GM21723 (cell line): ENCODE results near the gene ZNF84.

ENCODE experiments used
- ATAC-seq: cut with Tn5 transposase; IDR thresholded peaks from one replicate; pipeline ENCODE4 v1.9.1; 2021; ENCODE audit warnings: mild to moderate bottlenecking, moderate library complexity; ENCODE audit not compliant: unreplicated experiment

ZNF84 gene

DNA sequence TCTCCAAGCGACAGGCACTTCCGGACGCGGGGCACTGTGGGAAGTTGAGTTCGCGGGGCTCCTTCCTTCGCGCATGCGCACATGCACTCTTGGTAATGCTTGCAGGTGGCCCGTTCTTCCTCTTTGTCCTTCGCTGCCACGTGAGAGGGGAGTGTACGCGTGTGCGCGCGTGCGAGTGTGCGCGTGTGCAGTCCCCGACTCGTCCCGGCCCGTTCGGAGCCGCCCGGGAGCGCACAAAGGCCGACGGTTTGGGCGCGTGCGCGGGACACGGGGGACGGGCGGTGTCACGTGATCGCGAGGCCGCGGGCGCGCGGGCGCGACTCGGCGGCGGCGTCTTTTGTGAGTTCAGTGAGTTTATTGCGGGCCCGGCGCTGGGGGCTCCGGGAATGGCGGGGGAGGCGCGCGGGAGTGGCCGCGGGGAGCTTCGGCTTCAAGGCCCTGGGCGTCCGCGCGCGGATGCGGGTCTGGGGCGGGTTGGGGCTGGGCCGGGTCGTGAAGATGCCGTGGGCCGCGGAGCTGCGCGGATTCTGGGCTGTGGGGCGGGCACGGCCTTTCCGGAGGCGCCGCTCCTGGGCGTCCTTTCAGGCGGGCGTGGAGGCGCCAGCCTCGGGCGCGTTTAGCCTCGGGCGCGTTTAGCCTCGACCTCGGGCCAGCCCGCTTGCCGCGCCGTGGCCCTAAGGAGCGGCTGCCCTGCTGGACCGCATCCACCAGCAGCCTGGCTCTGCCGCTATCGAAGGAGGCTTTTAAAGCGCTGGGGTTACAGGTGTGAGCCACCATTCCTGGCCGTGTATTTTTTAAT is at the start of gene ZNF84:
Gene ZNF84 (plus strand): TSS at position 303 of the 799 bp plus-strand sequence. CDS start 3,959 bp downstream, outside the sequence.
- ATAC-seq = peak; percentile 92

DNA sequence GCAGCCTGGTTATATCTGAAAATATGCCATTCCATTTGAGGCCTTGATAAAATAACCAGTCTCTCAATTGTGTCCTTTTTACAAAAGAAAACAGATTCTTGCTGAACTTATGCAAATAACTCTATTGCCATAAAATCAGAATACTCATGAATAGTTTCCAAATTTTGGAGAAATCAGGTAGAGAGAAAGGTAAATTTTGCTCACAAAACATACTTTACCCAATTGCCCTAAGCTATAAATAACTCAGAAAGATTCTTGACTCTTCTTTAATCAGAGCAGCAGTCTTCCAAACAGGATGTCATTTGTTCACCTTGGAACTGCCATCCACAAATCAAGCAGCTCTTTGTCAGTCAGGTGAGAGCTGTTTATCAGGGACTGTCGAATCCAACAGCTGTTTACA is 38.6 kb upstream of the ZNF84 start:
- ATAC-seq = no peak

DNA sequence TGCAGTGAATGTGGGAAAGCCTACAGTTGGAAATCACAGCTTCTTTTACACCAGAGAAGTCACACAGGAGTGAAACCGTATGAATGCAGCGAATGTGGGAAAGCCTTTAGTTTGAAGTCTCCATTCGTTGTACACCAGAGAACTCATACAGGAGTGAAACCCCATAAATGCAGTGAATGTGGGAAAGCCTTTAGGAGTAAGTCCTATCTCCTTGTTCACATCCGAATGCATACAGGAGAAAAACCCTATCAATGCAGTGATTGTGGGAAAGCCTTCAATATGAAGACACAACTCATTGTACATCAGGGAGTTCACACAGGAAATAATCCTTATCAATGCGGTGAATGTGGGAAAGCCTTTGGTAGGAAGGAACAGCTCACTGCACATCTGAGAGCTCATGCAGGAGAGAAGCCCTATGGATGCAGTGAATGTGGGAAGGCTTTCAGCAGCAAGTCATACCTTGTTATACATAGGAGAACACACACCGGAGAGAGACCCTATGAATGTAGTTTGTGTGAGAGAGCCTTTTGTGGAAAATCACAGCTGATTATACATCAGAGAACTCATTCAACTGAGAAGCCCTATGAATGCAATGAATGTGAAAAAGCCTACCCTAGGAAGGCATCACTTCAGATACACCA is 26.5 kb upstream of the ZNF84 start:
- no peak for ATAC-seq

DNA sequence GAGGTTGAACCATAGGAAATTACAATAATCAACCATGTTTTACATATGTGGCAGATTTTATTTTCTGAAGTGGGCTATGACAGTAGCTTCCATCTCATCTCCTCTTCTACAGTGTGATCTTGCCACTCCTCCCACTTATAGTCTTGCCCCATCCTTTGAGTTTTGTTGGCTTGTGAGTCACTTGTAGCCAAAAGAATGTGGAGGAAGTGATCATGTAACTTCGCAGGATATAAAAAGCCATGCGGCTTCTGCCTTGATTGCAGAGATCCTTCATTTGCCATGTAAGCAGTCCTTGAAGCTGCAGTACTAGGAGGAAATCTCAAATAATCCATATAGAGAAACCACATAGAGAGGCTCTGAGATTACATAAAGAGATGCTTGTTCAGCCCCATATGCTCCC is 13.7 kb upstream of the ZNF84 start:
- no peak for ATAC-seq

DNA sequence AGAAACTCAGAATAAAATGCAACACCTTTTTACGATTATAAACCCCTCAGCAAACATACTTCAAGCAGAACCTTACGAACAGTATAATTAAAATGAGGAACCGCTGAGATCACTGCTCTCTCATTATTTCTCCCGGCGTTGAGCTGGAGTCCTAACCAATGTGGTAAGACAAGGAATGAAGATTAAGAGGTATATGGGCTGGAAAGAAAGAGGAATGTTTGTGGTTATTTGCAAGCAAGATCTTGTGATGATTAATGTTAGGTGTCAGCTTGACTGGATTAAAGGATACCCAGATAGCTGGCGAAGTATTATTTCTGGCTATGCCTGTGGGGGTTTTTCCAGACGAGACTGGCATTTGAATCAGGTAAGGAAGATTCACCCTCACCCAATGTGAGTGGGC is 10.3 kb upstream of the ZNF84 start:
- ATAC-seq = no peak

DNA sequence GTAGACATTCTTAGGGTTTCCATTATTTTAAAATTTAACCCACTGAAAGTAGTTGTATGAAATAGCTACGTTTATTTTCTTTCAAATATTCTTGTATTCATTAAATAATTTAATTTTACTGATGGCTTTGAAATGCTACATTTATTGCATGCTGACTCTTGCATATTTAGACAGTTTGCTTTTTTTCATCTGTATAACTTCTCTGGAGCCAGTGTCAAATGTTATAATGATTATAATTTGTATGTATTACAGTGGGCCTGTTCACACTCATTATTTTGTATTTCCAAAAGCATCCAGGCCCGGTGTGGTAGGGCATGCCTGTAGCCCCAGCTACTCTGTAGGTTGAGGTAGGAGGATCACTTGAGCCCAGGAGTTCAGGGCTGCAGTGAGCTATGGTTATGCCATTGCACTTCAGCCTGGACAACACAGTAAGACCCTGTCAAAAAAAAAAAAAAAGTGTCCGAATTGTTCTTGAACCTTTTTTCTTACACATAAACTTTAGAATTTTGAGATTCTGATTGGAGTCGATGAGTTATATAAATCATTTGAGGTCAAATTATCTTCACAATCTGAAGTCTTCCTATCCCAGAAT is 905 bp downstream of the ZNF84 start:
- no peak for ATAC-seq

DNA sequence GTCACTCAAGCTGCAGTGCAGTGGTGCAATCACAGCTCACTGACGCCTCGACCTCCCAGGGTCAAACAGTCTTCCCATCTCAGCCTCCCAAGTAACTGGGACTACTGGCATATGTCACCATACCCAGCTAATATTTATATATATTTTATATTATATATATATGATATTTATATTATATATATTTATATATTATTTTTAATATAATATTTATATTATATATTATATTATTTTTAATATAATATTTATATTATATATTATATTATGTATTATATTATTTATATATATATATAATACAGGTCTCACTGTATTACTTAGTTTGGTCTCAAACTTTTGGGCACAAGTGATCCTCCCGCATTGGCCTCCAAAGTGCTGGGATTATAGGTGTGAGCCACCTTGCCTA is 9.4 kb downstream of the ZNF84 start:
- ATAC-seq = no peak

DNA sequence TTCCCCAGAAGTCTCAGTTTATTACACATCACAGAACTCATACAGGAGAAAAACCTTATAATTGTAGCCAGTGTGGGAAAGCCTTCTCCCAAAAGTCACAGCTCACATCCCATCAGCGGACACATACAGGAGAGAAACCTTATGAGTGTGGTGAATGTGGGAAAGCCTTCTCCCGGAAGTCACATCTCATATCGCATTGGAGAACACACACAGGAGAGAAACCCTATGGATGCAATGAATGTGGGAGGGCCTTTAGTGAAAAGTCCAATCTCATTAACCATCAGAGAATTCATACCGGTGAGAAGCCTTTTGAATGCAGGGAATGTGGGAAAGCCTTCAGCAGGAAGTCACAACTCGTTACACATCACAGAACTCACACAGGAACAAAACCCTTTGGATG is 20.1 kb downstream of the ZNF84 start:
- ATAC-seq = no peak

DNA sequence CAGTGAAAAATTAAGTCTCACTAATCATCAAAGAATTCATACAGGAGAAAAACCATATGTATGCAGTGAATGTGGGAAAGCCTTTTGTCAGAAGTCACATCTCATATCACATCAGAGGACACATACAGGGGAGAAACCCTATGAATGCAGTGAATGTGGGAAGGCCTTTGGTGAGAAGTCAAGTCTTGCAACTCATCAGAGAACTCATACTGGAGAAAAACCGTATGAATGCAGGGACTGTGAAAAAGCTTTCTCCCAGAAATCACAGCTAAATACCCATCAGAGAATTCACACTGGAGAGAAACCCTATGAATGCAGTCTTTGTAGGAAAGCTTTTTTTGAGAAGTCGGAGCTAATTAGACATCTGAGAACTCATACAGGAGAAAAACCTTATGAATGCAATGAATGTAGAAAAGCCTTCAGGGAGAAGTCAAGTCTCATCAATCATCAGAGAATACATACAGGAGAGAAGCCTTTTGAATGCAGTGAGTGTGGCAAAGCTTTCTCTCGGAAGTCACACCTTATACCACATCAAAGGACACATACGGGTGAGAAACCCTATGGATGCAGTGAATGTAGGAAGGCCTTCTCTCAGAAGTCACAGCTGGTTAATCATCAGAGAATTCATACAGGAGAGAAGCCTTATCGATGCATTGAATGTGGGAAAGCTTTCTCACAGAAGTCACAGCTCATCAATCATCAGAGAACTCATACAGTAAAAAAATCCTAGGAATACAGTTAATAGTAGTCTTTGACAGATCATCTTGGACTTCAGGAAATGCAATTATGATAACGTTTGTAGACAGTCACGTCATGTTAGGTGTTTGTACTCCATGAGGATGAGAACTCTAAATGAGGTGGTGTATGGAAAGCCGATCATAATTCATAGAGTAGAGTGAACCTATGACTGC is 21.1 kb downstream of the ZNF84 start:
- ATAC-seq = no peak

DNA sequence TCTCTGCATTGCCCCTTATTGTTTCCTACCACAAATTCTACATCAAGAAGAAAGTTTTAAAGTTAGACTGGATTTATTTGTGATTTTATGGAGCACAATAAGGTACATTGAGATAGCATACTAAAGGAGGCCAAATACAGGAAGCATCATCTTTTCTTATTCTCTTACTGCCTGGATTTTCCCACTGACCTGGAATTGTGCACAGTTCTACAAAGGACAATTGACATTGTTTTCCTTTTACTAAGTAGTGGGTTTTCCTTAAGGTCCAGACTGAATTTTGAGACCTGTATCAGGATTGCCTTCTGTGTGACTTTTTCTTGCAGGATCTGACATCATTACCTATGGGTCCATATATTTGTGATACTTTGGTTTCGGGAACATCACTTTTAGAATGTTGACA is 24.6 kb downstream of the ZNF84 start:
- no peak for ATAC-seq

DNA sequence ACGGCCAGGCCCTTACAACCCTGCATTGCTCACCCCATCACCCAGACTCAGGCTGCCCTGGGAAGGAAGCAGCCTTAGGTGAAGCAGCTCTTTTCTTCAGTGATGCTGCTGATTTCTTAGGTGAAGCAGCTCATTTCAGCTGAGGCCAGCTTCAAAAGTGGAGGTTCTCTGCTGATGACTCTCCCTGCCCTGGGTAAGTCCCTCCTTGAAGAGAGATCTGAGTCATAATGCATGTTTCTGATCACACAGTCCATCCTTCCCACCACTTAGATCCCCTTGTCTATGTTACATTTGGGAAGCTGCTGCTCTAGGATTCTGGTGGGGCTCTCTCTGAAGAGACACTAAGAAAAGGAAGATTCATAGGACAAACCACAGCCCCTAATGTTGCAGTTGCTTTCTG is 26.2 kb downstream of the ZNF84 start:
- no peak for ATAC-seq

DNA sequence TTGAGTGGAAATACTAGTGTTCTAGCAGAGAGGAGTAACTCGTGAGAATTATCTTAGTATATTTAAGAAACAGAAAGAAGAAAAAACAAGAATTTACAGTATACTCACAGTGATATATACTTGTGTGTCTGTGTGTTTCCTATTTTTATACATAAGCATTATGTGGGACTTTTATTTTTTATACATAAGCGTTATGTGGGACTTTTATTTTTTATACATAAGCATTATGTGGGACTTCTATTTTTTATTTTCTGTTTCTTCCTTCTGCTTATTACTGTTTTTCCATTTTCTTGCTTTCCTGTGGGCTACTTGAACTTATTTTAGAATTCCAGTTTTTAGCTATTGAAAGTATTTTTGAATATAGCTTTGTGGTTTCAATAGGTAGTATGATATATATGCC is 36.5 kb downstream of the ZNF84 start:
- no peak for ATAC-seq

DNA sequence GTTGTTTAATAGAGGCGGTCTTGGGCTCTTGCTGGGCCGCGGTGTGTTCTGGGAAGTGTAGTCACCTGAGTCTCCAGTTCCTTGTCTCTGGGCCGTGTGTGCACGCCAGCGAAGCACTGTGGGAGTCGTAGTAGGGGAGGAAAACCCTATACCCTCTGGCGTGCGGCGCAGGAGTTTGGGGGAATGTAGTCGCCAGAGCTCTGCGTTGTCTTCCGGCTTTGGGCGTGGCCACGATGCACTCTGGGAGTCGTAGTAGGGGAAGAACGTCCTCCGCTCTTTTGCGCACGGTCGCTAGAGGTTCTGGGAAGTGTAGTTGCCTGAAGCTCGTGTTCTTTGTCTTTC is 42.7 kb downstream of the ZNF84 start:
- ATAC-seq = peak; percentile 85

DNA sequence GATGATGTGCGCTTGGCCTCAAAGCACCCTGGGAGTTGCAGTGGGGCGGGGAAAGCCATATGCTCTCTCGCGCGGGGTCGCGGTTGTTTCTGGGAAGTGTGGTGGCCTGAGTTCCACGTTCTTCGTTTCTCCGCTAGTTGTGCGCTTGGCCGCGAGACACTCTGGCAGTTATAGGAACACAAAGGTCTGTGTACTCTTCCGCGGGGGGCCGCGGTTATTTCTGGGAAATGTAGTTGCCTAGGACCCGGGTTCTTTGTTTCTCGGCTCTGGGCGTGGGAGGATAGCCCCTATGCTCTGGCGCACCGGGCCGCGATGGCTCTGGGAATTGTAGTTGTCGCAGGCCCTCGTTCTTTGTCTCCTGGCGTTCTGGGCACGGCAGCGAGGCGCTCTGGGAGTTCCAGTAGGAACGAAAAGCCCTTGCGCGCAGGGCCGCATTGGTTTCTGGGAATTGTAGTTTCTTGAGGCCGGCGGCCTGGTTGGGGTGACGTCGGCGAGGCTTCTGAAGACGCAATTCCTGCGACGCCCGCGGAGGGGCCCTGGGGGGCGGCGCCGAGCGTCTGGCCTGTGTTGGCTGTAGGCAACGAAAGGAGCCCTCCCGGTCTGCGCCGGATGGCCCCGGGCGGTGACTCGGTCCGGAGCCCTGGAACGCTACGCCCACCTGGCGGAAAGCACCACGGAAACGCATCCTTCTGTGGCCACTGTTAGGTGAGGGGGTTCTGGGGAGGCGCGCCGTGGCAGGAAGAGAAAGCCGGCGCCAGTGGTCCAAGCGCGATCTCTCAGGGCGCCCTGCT is 43.3 kb downstream of the ZNF84 start, which contains the start of gene ZNF140:
Gene ZNF140 (plus strand): TSS at position 556 of the 791 bp plus-strand sequence. CDS start 398 bp downstream, outside the sequence.
- ATAC-seq = peak; percentile 77

DNA sequence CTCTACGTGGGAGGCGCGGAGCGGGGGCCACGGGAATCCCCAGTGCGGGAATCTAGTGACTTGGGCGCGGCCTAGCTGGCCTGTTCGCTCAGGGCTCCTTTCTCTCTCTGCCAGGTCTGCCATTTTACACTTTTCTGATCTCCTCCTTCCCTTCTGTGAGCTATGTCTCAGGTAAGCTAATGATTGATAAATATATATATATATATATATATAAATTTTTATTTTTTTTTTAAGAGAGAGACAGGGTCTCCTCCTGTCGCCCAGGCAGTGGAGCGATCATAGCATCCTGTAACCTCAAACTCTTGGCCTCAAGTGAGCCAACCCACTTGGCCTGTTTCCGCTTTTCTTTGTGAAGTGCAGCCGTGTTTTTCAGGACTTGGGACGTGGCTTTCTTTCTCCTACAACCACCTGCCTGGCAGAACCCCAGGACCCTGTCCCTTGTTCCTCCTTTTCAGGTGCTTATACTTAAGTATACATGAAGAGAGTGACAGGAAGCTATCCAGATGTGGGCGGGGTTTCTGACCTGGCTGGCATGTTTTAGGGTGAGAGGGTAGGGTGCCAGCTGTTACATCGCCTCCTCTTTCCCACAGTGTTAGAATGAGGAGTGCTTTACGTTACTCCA is 44.0 kb downstream of the ZNF84 start:
- no peak for ATAC-seq

DNA sequence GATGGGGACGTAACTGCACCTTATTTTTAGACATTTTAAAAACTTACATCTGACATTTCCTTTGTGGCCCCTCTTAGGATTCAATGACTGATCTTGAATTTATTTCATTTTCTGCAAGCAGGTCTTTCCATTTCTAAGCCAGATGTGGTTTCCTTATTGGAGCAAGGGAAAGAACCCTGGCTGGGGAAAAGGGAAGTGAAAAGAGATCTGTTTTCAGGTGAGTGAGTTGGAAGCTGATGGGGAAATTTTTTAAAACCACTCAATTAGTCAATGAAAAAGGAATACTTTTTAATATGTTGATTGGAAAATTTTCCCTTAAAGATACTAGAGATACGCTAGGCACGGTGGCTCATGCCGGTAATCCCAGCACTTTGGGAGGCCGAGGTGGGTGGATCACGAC is 46.0 kb downstream of the ZNF84 start:
- no peak for ATAC-seq

DNA sequence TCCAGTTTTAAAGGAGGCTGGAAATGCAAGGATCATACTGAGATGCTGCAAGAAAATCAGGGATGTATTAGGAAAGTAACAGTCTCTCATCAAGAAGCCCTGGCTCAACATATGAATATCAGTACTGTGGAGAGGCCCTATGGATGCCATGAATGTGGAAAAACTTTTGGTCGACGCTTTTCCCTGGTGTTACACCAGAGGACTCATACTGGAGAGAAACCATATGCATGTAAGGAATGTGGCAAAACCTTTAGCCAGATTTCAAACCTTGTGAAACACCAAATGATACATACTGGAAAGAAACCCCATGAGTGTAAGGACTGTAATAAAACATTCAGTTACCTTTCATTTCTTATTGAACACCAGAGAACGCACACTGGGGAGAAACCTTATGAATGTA is 68.3 kb downstream of the ZNF84 start:
- no peak for ATAC-seq

DNA sequence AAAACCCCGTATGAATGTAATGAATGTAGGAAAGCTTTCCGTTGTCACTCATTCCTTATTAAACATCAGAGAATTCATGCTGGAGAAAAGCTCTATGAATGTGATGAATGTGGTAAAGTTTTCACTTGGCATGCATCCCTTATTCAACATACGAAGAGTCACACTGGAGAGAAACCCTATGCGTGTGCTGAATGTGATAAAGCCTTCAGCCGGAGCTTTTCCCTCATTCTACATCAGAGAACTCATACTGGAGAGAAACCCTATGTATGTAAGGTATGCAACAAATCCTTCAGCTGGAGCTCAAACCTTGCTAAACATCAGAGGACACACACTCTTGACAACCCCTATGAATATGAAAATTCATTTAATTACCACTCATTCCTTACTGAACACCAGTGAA is 68.9 kb downstream of the ZNF84 start:
- no peak for ATAC-seq

DNA sequence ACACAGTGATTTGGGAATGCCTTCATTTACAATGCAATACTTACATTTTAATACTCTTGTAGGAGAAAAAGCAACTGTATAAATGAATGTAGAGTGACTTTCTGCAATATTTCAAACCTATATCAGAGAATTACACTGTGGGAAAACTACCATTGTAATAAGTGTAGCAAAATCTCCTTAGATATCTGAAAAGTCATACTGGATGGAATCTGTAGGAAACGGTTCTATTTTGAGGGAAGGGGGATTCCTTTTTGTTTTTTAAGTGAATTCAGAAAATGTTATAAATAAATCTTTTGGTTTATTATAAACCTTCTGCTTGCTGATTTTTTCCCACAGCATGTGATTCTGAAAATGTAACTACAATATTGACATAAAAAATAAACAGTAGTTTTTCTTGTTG is 69.8 kb downstream of the ZNF84 start:
- no peak for ATAC-seq

DNA sequence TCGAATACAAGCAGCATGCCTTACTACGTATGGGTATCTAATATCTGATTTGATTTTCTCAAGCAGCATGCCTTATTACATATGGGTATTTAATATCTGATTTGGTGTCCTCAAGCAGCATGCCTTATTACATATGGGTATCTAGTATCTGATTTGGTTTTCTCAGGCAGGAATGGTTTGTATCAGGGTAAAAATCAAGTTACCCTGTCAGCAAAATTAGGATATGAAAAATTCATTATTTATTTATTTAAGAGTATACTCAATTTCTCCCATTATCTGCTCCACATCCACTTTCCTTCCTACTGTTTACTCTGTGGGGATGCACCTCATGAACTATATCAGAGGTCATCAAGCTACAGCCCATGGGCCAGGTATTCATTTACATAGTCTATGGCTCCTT is 70.8 kb downstream of the ZNF84 start:
- ATAC-seq = no peak
